Activated T-cell treated with anti-CD3 and anti-CD28 coated beads for 48 hours (primary cell): Measurements from ENCODE around the gene CREBBP.

Source experiments
- DNase-seq: peaks from one replicate; pipeline ENCODE4 v3.0.0-alpha.2; 2020; ENCODE audit warnings: low read depth

The CREBBP gene

DNA sequence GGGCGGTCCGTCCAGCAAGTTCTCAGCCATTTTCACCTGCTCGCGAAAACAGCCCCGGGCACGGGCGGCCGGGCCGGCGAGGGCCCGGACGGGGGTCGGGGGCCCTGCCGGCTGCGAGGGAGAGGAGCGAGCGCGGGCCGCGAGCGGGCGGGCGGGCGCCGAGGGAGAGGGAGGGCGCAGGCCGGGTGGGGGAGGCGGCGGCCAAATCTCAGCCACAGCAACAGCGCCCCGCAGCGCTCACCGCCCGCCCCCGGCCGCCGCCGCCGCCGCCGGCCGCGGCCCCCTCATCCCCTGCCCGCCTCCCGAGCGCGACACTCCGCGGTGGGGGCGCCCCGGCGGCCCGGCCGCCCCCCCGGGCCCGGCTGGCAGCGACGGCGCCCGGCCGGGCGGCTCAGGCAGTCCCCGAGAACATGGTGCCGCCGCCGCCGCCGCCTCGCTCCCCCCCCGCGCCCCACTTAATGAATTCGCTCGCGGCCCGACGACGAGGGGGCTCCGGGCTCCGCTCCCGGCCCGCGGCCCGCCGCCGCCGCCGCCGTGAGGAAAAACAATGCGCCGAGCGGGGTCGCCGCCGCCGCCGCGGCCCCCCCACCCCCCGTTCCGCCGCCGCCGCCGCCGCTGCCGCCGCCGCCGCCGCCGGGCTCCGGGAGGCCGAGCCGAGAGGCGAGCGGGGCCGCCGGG, 487 bp downstream of the CREBBP start:
- peak; percentile 73 for DNase-seq

DNA sequence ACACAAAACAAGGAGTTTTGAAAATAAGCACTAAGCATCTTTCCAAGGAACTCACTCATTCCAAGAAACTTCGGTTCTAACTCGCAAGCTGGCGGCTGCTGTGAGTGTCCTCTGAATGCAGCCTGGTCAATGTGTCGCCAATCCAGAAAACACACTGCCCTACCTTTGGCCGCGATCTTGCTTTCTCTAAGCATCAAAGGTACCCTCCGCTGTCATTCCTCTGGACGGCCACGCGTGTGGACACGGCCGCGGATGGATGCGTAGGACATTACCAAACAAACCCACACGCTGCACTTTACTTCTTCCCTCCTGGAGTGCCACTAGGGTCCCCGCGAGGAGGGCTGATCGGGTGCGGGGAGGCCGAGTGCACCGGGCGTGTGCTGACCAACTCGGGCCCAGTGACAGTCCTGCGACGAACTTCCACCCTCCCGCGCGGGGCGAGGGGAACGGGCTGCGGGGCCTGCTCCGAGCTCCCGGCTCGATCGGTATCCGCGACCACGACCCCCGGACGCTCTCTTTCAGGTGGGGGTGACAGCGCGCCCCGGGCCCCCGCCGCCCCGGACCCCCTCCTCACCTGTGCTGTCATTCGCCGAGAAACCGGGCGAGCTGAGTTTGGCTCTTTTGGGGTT, 1.1 kb downstream of the CREBBP start:
- peak; percentile 18 for DNase-seq

- no peak for DNase-seq
These were observed 1.9 kb downstream of the CREBBP start for GRCh38 chr16:3878610-3879009.

DNA sequence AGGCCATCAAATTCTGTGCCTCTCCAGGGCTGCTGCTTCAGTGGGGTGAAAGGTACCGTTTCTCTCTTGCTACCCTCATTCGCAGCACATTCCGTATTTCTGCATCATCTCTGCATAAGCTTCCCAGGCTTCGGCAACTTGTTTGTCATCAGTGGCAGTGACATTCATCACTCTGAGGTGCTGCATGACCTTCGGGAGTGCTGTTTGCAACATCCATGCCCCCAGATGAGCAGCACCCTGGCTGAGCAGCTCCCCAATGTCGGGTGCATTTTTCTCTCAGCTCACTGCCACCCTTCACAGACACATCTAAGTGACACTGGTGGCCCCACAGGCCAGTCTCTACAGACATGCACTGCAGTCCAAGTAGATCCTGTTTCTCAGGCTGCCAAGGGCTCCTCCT, 3.8 kb downstream of the CREBBP start:
- no peak for DNase-seq

- no peak for DNase-seq
These were observed 4.4 kb downstream of the CREBBP start for GRCh38 chr16:3876160-3876559.

DNA sequence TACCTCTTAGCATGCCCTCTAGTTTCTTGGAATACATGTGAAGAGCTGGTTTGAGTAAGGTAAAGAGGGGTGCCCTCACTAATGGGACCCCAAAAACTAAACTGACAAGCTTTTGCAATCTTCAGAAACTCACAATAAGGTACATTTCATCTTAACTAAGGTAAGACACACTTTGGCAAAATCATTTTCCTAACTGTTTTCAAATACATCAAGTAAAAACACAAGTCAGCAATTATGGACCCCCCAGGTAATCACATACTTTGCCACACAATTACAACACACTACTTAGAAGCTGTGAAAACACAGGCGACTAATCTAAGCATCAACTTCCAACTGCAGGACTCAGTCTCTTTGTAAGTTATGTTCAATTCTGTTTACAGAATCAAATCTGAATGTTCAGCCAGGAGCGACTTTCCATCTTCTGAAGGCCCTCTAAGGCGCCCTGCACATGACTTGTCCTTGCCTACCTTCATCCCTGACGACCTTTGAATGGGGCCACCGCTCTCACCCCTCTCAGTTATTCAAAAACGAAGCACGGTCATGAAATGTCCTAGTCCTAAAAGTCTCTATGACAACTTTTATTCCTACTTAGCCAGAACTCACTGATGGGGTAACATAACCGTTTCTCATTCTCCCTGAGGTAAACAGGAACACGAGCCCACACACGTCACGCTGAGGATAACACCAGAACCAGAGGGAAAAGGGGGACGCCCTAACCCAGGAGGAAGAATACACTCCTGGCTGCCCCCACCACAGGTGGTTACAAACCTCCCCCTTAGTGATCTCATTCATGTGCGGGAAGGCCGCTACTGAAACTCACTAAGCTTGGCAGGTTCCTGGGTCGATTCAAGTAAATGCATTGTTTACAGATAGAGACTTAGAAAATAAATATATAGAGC, 5.5 kb downstream of the CREBBP start:
- DNase-seq: no peak

DNA sequence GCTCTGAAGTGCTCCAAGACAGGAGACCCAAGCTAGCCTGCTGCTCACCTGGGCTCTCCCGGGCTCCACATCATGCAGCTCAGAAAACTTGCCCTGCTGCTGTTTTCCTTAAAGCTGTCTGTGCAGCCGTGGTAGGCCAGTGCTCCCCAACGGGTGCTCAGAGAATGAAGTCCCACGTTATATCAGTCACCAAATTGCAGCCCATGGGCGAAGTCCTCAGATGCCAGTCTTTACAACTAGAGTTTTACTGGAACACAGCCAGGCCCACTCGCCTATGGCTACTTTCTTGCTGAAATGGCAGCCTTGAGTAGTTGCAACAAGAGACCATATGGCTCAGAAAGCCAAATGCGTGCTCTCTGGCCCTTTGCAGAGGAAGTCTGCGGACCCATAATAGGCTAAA, 6.3 kb downstream of the CREBBP start:
- DNase-seq: no peak

- no peak for DNase-seq
These were observed 6.9 kb downstream of the CREBBP start for GRCh38 chr16:3873482-3874173.

- no peak for DNase-seq
These were observed 8.2 kb downstream of the CREBBP start for GRCh38 chr16:3872216-3872895.

- DNase-seq: no peak
These were observed 11.5 kb downstream of the CREBBP start for GRCh38 chr16:3868967-3869366.

DNA sequence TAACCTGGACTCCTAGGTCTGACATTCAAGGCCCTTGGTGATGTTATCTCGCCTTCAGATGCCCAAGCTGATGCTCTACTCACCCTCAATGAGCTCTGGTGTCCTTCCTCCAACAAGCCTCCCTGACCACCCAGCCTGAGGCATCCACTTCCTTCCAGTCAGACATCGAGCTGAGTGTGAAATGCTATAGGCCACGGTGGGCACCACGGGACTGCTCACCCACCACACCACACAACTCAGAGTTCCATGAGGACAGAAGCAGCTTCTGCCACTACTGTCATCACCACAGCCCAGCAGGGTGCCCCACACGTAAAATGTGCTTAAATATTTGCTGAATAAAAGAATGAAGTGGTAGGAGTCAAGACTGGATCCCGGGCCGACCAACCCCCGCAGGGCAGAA, 12.0 kb downstream of the CREBBP start:
- DNase-seq: no peak

- no peak for DNase-seq
These were observed 13.6 kb downstream of the CREBBP start for GRCh38 chr16:3866703-3867431.

DNA sequence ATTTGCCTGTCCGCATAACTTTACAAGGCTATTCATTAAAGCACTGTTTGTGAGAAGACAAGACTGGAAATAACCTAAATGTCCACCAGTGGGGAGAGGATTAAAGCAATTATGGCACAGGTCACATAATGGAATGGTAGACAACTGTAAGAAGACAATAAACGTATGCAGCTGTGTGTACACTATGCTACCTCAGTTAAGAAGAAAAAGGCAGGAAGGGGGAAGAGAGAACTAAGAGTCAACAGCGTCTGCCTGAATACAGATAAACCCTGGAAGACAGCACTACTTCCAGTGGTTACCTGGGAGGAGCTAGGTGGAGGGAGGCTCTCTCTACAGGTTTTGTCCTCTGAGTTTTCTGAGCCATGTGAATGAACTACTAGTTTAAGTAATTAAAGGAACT, 15.3 kb downstream of the CREBBP start:
- DNase-seq: no peak

- no peak for DNase-seq
These were observed 16.0 kb downstream of the CREBBP start for GRCh38 chr16:3864562-3864961.

GRCh38 chr16:3863587-3863986, 16.9 kb downstream of the CREBBP start:
- DNase-seq: no peak

GRCh38 chr16:3861808-3862451, 18.6 kb downstream of the CREBBP start:
- no peak for DNase-seq

GRCh38 chr16:3859889-3860288, 20.6 kb downstream of the CREBBP start:
- no peak for DNase-seq

DNA sequence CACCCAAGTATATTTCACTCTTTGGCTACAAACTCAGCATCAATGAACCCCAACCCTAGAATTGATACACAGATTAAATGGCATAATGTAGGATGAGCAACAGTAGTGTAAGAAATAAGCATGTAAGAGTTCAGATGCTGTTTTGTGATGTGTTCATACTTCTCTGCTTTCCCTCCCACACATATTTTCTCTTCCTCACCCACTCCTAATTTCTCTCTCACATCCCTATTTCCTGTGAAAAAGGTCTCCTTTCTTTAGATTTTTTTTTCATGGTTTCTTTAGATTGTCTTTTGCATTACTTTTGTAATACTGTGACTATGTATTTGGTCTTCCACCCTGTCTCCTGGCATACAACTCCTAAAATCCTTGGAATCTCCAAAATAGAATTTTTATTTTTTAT, 21.7 kb downstream of the CREBBP start:
- DNase-seq: no peak

GRCh38 chr16:3857189-3858043, 23.1 kb downstream of the CREBBP start:
- no peak for DNase-seq
